Measurements from ENCODE around the gene CALD1.

Gene CALD1

DNA sequence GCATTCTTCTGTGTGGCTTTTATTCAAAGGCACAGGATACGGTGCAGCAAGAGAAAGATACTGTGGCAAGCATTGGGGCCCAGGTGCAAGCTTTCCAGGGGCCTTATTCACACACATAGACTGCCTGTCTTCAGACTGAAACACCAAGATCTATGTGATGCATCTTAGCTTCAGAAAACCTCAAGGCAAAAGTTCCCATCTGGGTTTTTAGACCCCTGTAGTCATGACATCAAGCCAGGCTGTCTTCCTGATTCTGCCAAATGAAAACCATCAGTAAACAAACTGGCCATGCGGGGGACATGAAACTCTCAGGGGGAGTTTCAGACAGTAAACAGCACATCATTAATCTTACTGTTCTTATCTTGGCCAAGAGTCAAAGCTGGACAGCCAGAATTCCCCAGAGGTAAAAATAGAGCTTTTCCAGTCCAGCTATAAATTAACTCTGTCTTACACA is 216.7 kb downstream of the CALD1 start:
- H3K4me3 ChIP-seq (replicated peaks; ENCODE audit: low read depth, low read length), result no peak overlapping the region
- TF ChIP-seq, protein P1, sequence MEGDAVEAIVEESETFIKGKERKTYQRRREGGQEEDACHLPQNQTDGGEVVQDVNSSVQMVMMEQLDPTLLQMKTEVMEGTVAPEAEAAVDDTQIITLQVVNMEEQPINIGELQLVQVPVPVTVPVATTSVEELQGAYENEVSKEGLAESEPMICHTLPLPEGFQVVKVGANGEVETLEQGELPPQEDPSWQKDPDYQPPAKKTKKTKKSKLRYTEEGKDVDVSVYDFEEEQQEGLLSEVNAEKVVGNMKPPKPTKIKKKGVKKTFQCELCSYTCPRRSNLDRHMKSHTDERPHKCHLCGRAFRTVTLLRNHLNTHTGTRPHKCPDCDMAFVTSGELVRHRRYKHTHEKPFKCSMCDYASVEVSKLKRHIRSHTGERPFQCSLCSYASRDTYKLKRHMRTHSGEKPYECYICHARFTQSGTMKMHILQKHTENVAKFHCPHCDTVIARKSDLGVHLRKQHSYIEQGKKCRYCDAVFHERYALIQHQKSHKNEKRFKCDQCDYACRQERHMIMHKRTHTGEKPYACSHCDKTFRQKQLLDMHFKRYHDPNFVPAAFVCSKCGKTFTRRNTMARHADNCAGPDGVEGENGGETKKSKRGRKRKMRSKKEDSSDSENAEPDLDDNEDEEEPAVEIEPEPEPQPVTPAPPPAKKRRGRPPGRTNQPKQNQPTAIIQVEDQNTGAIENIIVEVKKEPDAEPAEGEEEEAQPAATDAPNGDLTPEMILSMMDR (IDR thresholded peaks at IDR 0.05; ENCODE audit: low read length, missing control alignments), result no peak
- DNase-seq (ENCODE audit: low read depth), result peak; percentile 30

DNA sequence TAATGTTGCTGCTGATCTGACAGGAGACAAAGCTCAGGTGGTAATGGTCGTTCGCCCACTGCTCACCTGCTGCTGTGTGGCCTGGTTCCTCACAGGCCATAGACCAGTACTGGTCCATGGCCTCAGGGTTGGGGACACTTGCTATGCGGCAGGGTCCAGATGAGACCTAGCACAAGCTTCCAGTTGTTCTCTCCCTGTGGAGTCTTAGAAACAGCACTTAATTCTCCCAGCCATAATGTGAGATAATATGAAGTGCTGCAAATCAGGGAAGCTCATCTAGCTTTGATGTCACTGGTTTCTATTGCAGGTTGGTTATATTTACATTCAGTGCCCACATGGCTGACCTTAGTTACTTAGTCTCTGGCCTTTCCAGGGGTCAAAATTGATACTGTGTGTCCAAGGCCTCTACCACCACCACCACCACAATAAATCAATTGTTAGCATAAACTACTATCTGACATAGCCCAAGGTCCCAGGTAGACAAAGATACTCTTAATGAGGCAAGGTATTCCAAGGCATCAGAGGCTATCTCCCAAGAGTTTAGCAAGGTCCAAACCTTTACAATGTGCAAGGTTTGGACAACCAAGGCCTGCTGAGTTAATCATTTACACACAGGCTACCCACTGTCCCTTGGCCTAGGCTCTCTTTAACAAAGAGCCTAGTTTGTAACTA is 217.9 kb downstream of the CALD1 start:
- no peak overlapping the region for H3K4me3 ChIP-seq (replicated peaks; ENCODE audit: low read depth, low read length)
- TF ChIP-seq, protein P1 (IDR thresholded peaks at IDR 0.05; ENCODE audit: low read length, missing control alignments), result no peak
- no peak for DNase-seq (ENCODE audit: low read depth)

DNA sequence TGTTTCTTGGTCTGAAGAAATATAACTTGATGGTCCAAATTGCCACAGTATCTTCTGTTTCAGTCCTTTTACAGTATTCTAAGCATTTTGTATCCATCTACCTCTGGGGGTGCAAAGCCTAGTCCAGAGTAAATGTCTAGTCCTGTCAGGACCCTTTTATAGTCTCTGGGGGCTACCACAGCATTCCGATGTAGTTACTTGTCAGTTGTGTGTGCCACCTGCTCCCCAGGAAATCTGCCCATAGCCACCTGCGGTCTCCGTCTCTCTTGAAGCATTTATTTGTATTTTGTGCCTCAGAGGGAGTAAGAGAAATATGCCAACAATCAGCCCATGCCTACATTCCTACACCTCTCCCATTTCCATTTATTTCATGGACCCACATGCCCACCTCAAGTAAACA is 219.7 kb downstream of the CALD1 start:
- no peak overlapping the region for H3K4me3 ChIP-seq (replicated peaks; ENCODE audit: low read depth, low read length)
- TF ChIP-seq, protein P1 (IDR thresholded peaks at IDR 0.05; ENCODE audit: low read length, missing control alignments), result no peak

DNA sequence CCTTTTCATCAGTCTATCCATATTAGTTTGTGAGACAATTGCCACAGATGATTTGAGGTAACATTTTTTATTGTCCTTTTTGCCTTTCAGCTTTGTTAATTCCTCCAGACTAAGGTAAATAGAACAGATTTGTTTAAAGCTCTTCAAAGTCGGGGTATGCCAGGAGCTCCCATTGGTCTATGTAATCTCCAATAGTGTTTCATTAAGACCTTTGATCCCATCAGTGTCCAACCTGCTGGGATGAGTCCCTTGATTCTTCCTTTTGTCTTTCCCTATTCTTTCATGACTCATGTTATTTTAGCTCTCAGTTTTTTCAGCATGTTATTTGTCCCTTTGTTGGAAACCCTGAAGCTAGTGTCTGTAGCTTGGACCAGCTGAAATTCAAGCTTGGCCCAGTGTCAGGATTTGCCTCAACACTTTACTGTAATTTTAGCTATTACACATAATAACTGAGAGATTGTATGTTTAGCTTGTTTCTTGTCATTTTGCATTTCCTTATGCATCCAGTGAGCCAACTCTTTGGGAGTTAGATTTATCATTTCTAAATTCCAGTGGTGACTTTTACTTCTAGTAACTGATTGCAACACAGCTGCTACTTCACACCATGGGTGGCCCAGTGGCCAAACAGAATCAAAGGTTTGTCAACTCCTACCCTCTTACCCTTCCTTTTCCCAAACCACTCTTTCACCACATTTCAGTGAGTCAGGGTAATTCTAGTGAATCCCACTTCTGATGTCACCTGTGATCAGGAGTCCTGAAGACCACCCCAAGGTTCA is 222.1 kb downstream of the CALD1 start:
- no peak overlapping the region for H3K4me3 ChIP-seq (replicated peaks; ENCODE audit: low read depth, low read length)
- TF ChIP-seq, protein P1 (IDR thresholded peaks at IDR 0.05; ENCODE audit: low read length, missing control alignments), result no peak
- peak; percentile 30 for DNase-seq (ENCODE audit: low read depth)

More for the DNA sequence above, 219.7 kb downstream of the CALD1 start:
- DNase-seq (ENCODE audit: low read depth), result no peak

DNA sequence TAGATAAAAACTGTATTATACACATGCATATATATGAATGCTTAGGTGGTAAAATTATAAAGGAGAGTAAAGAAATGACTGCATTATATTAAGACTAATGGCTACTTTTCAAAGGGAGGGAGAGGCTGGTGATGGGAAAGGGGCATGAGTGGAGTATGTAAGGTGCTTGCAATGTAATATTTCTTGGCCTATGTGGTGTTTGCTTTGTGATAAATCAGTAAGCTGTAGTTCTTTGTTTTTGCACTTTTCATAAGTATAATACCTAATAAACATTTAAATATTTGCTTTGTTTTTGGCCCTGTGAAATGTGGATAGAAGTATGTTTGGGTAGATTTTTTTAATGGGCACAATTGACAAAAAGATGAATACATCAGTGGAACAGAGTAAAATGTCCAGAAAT is 232.8 kb downstream of the CALD1 start:
- DNase-seq (ENCODE audit: low read depth), result no peak
- TF ChIP-seq, protein P1 (IDR thresholded peaks at IDR 0.05; ENCODE audit: low read length, missing control alignments), result no peak
- H3K4me3 ChIP-seq (replicated peaks; ENCODE audit: low read depth, low read length), result no peak overlapping the region
